Nephron progenitor cell (in vitro differentiated cells): ENCODE results near the gene NTHL1.
A peak's percentile ranks its signal among the peaks of the same experiment; 100 is the strongest.

ENCODE experiments used
- DNase-seq: peaks from one replicate; pipeline ENCODE4 v3.0.0; 2021
- H3K27ac Mint-ChIP-seq: 2 replicates; pipeline ENCODE4 v1.8.0; 2021; ENCODE audit warnings: mild to moderate bottlenecking, moderate library complexity, mixed read lengths
- H3K27me3 Mint-ChIP-seq: 2 replicates; pipeline ENCODE4 v1.8.0; 2021; ENCODE audit warnings: mild to moderate bottlenecking, low read depth, mixed read lengths; ENCODE audit not compliant: poor library complexity
- H3K36me3 Mint-ChIP-seq: 2 replicates; pipeline ENCODE4 v1.8.0; 2021; ENCODE audit warnings: low read depth, mixed read lengths
- H3K4me1 Mint-ChIP-seq: 2 replicates; pipeline ENCODE4 v1.8.0; 2021; ENCODE audit warnings: mixed read lengths
- H3K4me3 Mint-ChIP-seq: 2 replicates; pipeline ENCODE4 v1.8.0; 2021; ENCODE audit warnings: mild to moderate bottlenecking, moderate library complexity, mixed read lengths
- H3K9me3 Mint-ChIP-seq: 2 replicates; pipeline ENCODE4 v1.8.0; 2021; ENCODE audit warnings: mild to moderate bottlenecking, moderate library complexity, mixed read lengths
- CTCF ChIP-seq: fragments of 200-600 bp; sonication (generic); IDR thresholded peaks from 2 replicates; pipeline ENCODE4 v1.5.0; 2021; ENCODE audit warnings: antibody characterized with exemption

NTHL1 gene

DNA sequence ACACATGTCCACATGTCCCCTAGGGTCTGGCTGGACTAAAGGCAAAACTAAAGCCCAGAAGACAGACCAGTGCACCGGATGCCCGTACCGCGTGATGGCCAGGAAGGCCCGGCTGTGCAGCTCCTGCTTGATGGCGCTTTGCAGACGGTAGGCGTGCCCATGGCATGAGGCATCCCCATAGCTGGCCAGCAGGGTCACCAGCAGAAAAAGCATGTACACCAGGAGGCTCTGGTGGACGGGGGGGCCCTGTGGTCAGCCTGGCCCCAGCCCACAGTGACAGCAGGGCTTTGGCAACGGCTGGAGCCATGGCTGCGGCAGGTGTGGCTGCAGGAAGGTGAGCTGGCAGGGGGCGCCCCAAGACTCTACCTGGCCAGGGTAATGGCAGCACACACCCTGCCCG, 45.2 kb upstream of the NTHL1 start:
- no peak for TF ChIP-seq CTCF
- peaks cover 17% of the 10 kb centered on the region for H3K36me3 Mint-ChIP-seq
- peak overlapping the region; percentile 40 for H3K4me3 Mint-ChIP-seq
- no peak overlapping the region for H3K27ac Mint-ChIP-seq
- DNase-seq = no peak
- H3K27me3 Mint-ChIP-seq = no peaks in the 10 kb centered on the region
- peaks cover 10% of the 10 kb centered on the region for H3K4me1 Mint-ChIP-seq
- no peaks in the 10 kb centered on the region for H3K9me3 Mint-ChIP-seq

DNA sequence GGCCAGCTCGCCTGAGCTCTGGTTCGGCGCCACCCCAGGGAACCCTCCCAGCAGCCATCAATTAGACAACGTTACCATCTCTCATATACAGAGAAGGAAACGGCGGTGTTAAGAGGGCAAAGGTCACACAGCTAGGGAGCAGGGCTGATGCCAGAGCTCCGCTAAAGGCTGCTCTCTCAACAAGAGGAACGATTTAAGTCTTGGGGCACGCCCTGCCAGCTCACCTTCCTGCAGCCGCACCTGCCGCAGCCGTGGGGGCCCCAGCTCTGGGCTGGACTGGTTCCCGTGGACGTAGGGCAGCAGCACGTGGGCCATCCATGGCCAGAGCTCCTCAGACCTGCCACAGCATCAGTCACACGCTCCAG, 44.6 kb upstream of the NTHL1 start:
- Mint-ChIP-seq H3K27ac (no peak overlapping the region), H3K36me3 (peaks cover 17% of the 10 kb centered on the region), H3K4me1 (peaks cover 10% of the 10 kb centered on the region), H3K27me3 (no peaks in the 10 kb centered on the region), H3K4me3 (peak overlapping the region; percentile 49), H3K9me3 (no peaks in the 10 kb centered on the region)
- no peak for DNase-seq
- TF ChIP-seq CTCF = no peak

DNA sequence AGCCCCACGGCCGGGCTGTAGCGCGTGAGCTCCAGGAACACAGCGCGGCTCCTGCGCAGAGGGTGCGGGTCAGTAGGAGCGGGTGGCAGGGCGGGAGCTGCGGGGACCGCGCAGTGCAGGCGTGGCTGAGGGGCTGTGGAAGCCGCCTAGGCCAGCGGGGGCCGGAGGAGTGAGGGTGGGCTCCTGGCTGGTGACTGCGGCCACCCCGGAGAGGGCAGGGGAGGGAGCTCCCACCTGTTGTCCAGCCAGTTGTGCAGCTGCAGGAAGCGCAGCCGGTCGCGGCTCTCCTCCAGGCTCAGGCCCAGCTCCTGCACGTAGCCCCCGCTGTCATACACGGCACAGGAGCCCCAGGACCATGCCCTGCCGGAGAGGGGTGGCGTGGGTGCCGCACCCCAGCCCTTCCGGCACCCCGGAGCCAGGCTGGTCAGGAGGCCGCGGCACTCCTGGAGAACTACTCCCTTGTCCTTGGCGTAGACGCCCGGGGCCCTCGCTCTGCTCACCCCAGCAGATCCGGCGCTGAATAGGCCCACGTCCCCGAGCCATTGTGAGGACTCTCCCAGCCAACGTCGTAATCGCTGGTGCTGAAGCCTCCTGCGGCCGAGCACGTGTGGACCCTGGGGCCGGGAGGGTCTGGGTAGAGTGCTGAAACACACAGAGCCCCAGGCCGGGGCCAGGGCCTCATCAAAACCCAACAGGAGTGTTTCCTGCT, 44.1 kb upstream of the NTHL1 start:
- peak overlapping the region; percentile 49 for H3K4me3 Mint-ChIP-seq
- no peaks in the 10 kb centered on the region for H3K9me3 Mint-ChIP-seq

DNA sequence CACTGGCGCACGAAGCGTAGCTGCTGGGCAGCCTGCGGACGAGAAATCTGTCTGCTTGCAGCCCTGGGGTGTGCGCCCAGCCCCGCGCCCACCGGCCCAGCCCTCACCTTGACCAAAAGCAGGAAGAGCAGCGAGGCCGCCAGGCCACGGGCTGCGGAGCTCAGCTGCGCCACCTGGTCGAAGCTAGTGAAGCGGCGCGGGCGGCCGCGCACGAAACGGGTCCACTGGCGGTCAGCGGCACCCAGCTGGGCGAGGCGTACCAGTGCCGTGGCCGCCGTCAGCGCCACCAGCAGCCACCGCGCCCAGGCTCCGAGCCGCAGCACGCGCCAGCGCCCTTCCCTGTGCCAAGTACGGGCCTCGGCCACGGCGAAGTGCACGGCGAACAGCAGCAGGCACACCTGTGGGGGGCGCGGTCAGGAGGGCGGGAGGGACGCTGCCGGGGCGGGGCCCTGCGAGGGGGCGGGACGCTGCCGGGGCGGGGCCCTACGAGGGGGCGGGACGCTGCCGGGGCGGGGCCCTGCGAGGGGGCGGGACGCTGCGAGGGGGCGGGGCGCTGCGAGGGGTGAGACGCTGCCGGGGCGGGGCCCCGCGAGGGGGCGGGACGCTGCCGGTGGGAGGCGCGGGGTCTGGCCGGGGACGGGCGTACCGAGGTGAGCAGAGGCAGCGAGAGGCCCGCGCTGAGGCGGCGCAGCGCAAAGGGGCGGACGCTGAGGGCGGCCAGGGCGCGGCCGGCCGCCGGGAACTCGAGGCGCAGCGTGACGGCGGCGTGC, 43.3 kb upstream of the NTHL1 start:
- peak; percentile 34 for TF ChIP-seq CTCF
- Mint-ChIP-seq H3K27me3 (no peaks in the 10 kb centered on the region), H3K4me3 (no peak overlapping the region), H3K4me1 (peaks cover 10% of the 10 kb centered on the region), H3K36me3 (peaks cover 12% of the 10 kb centered on the region), H3K27ac (no peak overlapping the region), H3K9me3 (no peaks in the 10 kb centered on the region)
- peak; percentile 96 for DNase-seq

More for the DNA sequence above, 44.1 kb upstream of the NTHL1 start:
- Mint-ChIP-seq H3K36me3 (peaks cover 13% of the 10 kb centered on the region), H3K27ac (no peak overlapping the region), H3K27me3 (no peaks in the 10 kb centered on the region), H3K4me1 (peaks cover 10% of the 10 kb centered on the region)
- no peak for DNase-seq
- no peak for TF ChIP-seq CTCF

DNA sequence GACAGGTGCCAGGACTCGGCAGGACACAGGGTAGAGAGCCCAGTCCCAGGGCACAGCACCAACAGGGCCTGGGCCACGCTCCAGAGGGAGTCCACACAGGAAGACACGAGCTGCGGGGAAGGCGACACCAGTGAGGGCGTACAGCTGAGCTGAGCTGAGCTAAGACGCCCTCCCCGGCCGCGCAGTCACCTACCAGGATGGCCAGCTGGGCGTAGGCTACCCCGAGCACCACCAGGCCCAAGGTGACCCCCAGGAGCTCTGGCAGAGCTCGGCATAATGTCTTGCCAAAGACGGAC, 42.8 kb upstream of the NTHL1 start:
- H3K9me3 Mint-ChIP-seq = no peaks in the 10 kb centered on the region
- H3K36me3 Mint-ChIP-seq = peaks cover 12% of the 10 kb centered on the region
- no peak for TF ChIP-seq CTCF
- H3K4me3 Mint-ChIP-seq = no peak overlapping the region
- no peak for DNase-seq
- H3K27ac Mint-ChIP-seq = no peak overlapping the region
- H3K27me3 Mint-ChIP-seq = no peaks in the 10 kb centered on the region
- H3K4me1 Mint-ChIP-seq = peaks cover 10% of the 10 kb centered on the region
